Measurements from ENCODE around the gene EXOC3L4.

EXOC3L4 gene

DNA sequence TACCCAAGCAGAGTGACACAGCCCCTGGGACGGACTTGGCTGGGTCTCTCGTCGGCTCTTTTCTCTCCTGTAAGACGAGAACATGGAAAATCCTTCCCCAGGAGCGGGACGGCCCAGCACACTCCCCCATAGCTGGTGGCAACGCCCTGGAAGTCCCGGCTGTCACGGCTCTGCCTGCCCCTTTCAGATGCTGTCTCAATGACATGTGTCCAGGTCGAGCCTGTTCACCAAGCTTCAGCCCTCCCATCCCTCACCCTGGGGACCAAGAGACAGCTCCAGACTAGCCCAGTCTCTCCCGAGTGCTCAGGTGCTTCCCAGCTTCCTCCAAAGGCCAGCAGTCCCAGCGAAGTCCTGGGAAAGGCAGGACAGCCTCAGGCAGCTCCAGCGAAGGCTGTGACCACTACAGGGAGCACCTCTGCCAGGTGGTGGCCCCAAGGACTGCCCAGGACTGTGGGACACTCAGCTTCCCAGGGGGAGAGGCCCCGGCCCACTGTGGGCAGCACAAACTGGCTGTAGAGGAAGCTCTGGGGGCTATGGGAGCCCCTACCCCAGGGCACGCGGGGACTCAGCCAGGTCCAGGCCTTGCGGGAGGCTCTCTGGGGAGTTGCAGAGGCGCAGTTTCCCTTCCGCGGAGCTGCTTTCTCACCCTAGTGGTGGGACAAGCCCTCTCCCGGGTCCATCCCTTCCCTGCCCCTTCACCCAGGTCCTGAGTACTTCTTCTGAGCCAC, 62.3 kb downstream of the EXOC3L4 start:
- no peak for DNase-seq

- no peak for DNase-seq
Observed at GRCh38 chr14:103157969-103158368, 63.4 kb downstream of the EXOC3L4 start.

DNA sequence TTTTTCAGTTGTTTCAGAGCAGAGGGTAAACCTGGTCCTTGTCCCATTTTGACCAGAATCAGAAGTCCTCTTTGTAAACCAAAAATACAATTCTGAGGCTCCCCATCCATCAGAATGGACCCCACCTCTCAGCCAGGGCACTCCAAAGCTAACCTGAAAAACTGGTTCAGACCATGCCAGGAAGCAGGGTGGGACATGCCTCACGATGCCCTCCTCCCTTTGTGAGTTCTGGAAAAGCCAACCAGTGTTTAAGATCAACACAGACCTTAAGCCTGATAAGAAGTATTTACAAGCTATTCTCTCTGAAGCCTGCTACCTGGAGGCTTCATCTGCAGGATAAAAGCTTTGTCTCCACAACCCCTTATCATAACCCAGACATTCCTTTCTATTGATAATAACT, 64.2 kb downstream of the EXOC3L4 start:
- DNase-seq = no peak
